VCaP (cell line): ENCODE data around the gene FKBP1A.

Source experiments
- H3K27ac ChIP-seq: fragments of 450-650 bp; 2 replicates; pipeline ENCODE4 v1.5.1; 2017
- TF ChIP-seq, protein P1 (sequence below): fragments of 450-650 bp; conservative IDR thresholded peaks from 2 replicates; pipeline ENCODE4 v1.5.1; 2017; ENCODE audit warnings: mild to moderate bottlenecking, moderate library complexity

The FKBP1A gene

DNA sequence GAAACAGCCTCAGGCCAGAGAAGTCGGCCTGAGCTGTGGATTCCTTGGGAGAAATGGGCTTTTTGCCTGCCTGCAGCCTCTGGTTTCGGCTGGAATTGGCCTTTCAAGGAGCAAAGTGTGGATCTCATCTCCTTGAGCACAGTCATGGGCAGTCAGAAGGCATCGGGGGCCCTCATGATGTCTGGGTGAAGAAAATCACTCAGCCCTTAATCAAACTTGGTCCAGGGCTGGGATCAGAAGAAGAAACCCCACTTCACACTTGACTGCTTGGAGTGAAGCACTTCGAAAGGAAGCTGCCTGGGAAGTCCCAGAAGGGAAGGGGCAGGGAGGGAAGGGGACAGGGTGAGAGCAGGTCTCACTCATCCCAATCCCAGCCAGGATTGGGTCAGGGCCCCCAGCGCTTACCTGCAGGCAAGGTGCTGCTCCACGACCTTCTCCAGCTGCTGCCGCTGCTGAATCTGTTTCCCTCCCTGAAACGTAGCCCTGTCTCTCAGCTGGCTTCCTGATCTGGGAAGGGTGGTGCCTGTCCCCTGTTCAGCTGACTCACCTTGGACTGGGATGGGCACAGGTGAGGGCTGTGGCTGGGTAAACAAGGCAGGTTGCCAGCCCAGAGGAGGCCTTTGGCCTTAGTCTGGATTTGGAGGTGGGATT lies 64.0 kb downstream of the FKBP1A start, which contains the start of gene SDCBP2:
Gene SDCBP2 (minus strand): TSS at position 460 of the 651 bp plus-strand sequence. CDS start 8,723 bp downstream, outside the sequence.
- TF ChIP-seq, protein P1, sequence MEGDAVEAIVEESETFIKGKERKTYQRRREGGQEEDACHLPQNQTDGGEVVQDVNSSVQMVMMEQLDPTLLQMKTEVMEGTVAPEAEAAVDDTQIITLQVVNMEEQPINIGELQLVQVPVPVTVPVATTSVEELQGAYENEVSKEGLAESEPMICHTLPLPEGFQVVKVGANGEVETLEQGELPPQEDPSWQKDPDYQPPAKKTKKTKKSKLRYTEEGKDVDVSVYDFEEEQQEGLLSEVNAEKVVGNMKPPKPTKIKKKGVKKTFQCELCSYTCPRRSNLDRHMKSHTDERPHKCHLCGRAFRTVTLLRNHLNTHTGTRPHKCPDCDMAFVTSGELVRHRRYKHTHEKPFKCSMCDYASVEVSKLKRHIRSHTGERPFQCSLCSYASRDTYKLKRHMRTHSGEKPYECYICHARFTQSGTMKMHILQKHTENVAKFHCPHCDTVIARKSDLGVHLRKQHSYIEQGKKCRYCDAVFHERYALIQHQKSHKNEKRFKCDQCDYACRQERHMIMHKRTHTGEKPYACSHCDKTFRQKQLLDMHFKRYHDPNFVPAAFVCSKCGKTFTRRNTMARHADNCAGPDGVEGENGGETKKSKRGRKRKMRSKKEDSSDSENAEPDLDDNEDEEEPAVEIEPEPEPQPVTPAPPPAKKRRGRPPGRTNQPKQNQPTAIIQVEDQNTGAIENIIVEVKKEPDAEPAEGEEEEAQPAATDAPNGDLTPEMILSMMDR = no peak
- H3K27ac ChIP-seq = peak within 1 kb of the TSS; percentile 16; the same call in 1 of the 2 replicates

DNA sequence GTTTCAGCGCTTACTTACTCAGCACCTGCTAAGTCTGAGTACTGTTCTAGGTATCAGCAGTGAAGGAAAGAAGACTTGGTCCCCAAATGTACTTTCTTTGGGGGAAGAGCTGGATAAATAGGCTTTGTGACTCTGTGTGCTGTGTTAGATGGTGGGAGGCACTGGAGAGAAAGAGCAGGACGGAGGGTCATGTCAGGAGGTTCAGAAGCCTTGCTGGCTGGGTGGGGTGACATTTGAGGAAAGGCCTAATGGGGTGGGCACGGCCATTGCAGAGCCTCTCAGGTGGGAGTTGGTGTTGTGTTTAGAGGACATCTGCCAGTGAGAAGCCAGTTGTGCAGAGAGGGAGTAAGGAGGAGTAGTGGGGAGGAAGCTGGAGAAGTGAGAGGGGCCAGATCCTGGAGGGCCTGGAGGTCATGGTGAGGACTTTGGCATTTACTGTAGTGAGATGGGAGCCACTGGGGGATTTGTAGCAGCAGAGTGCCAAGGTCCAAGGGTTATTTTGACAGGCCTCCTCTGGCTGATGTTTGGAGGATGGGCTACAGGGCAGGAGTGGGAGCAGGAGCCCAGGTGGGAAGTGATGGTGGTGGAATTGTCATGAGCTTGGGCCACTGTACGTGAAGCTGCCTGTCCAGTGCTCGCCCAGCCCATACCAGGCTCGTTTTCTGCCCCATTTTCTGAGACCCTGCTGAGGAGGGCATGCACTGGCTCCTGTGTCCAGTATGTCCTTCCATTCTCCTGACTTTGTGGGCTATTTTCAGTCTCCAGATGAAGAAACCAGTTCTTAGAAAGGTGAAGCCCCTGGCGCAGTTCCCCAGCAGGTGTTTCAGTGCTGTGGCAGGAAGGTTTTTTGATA lies 64.8 kb downstream of the FKBP1A start:
- H3K27ac ChIP-seq = peak overlapping the region; percentile 16; the same call in 1 of the 2 replicates
- TF ChIP-seq, protein P1 = no peak

DNA sequence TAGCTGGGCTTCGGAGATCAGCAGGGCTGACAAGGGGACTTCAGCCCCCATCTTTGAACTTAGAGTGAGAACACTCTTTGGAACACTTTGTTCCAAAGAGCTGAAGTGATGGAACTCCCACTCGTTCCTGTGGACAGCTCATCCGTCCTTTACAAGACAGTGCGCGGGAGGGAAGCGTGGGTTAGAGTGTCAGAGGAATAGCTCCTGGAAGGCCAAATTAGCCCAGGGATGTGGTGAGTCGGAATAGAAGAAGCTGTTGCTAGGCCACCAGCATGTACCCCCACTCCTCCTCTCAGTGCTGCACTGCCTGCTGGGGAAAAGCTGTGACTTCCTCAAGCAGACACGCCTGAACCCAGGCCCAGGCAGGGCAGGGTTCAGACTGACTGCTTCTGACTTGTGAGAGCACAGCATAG lies 65.6 kb downstream of the FKBP1A start:
- TF ChIP-seq, protein P1 = no peak
- H3K27ac ChIP-seq = no peak overlapping the region

DNA sequence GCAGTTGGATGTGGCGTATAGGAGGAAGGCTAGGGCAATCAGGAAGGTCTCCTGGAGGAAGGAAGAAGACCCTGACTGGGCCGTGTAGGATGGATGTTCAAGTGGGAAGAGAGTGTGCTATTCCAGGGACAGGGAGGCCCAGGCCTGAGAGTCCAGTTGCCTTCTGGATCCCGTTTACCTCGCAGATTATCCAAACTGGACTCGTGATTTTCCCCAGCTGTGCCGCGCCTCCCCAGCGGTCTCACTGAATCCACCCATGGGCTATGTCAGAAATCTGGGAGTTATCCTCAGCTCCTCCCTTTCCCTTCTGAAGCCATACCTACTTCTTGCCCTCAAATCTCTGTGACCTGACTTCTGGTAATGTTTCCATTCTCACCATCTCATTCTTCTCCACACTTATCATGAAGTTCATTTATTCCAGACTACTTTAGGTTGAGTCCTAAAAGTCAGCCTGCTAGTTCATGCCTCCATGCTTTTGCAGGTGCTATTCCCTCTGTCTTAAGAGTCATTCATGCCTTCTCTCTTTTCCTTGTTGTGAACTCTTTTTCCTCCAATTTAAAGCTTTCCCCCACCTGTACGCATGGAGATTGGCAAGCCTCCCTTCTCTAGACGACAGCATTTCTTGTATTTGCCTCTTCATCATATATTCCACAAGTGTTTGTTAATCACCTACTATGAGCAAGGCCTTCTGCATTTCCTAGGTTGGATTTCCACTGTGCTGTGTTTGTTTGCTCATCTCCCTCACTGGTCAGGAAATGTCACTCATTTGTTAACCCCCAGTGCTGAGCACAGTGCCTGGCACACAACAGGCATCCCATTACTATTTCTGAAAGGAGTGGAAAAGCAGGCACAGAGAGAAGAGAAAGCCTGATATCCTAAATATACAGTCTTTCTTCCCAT lies 66.6 kb downstream of the FKBP1A start:
- H3K27ac ChIP-seq = peak overlapping the region; percentile 92
- TF ChIP-seq, protein P1 = no peak

DNA sequence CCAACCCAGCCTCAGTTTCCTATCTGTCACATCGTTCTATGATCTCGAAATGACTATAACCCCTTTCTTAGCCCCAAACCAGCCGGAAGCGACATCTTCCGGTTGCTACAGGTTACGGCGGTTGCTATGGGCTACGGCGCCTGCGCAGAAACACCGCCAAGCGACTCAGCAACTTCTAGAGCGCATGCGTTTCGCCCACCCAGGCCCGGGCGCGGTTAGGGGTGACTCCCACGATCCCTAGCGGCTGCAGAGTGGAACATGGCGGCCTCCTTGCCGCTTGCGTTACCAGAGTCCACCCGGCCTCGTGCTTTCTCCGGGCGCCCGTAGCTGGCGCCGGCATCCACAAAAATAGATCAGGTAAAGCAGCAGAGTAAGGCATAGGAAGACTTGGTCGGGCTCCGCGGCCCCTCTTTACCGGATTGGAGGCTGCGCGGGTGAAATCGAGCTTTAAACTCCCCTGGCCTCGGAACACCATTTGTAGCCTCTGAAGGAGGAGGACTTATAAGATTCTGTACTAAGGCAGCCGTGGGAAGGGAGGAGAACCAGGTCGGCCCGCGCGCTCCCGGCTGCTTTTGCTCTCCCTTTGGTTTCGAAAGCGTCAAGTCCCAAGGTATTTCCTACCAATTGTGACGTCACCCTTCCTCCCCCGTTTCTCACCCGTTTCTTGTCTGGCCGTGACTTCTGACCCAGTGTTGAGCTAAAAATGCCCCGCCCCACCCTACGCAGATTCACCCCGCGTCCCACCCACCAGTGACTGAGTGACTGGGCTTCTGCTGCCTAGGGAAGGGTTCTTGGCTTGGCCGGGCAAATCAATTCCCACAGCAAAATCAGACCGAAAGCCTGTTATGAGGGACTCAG lies 67.5 kb downstream of the FKBP1A start:
- H3K27ac ChIP-seq = peak overlapping the region; percentile 92
- TF ChIP-seq, protein P1 = no peak; the same call in 1 of the 2 replicates

DNA sequence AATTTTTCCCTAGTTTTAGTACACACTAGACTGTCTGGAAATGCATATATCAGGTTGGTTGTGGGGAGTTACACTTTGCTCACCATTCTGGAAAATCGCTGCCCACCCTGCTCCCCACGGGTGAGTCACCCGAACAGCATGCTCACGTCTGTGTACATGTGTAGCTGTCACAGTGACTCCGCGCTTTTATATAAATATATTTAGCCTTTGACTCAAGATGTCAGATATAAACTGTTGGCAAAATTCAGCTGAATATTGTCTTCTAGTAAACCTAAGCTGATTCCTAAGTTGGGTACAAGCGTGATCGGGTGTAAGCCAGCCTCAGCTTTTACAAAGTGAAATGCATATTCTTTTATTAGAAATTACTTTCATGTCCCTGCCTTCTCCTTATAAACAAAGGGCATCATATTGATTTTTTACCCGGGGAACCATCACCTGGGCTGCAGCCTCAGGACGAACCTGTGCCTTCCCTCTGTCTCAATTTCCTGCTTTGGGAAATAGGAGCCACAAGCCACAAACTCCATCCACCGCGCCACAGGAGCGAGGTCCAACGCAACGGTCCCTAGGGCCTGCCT lies 68.2 kb downstream of the FKBP1A start:
- TF ChIP-seq, protein P1 = no peak
- H3K27ac ChIP-seq = peak overlapping the region; percentile 92
